ENCODE measurements around the gene SMAD3.
"Not testable (repeated sequence)": the region's sequence is repeated elsewhere in the genome, so short reads cannot be mapped to it uniquely, and the experiment has no call there.

The SMAD3 gene

GRCh38 chr15:67152429-67152828 is 87.0 kb downstream of the SMAD3 start:
- no peak for TF ChIP-seq CTCF (IDR thresholded peaks at IDR 0.05; ENCODE audit: low read depth, low read length, missing control alignments)
- H3K4me3 ChIP-seq (ENCODE audit: low read depth, low read length), result no peak overlapping the region
- in situ Hi-C loops (cut with HindIII; ENCODE audit: low sequenced_read_pairs), result no loop called here
- DNase-seq (ENCODE audit: low read depth), result no peak

GRCh38 chr15:67153044-67153443 is 87.6 kb downstream of the SMAD3 start:
- in situ Hi-C loops (cut with HindIII; ENCODE audit: low sequenced_read_pairs); H3K4me3 ChIP-seq (ENCODE audit: low read depth, low read length); DNase-seq (ENCODE audit: low read depth): not testable (repeated sequence)

GRCh38 chr15:67154249-67154648 is 88.8 kb downstream of the SMAD3 start:
- no peak overlapping the region for H3K4me3 ChIP-seq (ENCODE audit: low read depth, low read length)
- no peak for DNase-seq (ENCODE audit: low read depth)
- TF ChIP-seq CTCF (IDR thresholded peaks at IDR 0.05; ENCODE audit: low read depth, low read length, missing control alignments), result no peak
- in situ Hi-C loops (cut with HindIII; ENCODE audit: low sequenced_read_pairs), result no loop called here

GRCh38 chr15:67156426-67156825 is 91.0 kb downstream of the SMAD3 start:
- in situ Hi-C loops (cut with HindIII; ENCODE audit: low sequenced_read_pairs), result no loop called here
- TF ChIP-seq CTCF (IDR thresholded peaks at IDR 0.05; ENCODE audit: low read depth, low read length, missing control alignments), result no peak
- DNase-seq (ENCODE audit: low read depth), result no peak
- H3K4me3 ChIP-seq (ENCODE audit: low read depth, low read length), result no peak overlapping the region

- TF ChIP-seq CTCF (IDR thresholded peaks at IDR 0.05; ENCODE audit: low read depth, low read length, missing control alignments), result no peak
- no peak for DNase-seq (ENCODE audit: low read depth)
- H3K4me3 ChIP-seq (ENCODE audit: low read depth, low read length), result no peak overlapping the region
- in situ Hi-C loops (cut with HindIII; ENCODE audit: low sequenced_read_pairs), result no loop called here
Observed at GRCh38 chr15:67156834-67157233, 91.4 kb downstream of the SMAD3 start.

GRCh38 chr15:67157521-67158252 is 92.3 kb downstream of the SMAD3 start:
- TF ChIP-seq CTCF (IDR thresholded peaks at IDR 0.05; ENCODE audit: low read depth, low read length, missing control alignments), result no peak
- no peak overlapping the region for H3K4me3 ChIP-seq (ENCODE audit: low read depth, low read length)
- DNase-seq (ENCODE audit: low read depth), result no peak
- in situ Hi-C loops (cut with HindIII; ENCODE audit: low sequenced_read_pairs), result no loop called here

- no peak overlapping the region for H3K4me3 ChIP-seq (ENCODE audit: low read depth, low read length)
- DNase-seq (ENCODE audit: low read depth), result no peak
- in situ Hi-C loops (cut with HindIII; ENCODE audit: low sequenced_read_pairs), result no loop called here
- no peak for TF ChIP-seq CTCF (IDR thresholded peaks at IDR 0.05; ENCODE audit: low read depth, low read length, missing control alignments)
Observed at GRCh38 chr15:67158367-67158766, 93.0 kb downstream of the SMAD3 start.
